Activated CD4-positive, alpha-beta T cell treated with anti-CD3 and anti-CD28 coated beads for 4 hours (primary cell): ENCODE results near the gene MIXL1.
"Not testable (repeated sequence)": the region's sequence is repeated elsewhere in the genome, so short reads cannot be mapped to it uniquely, and the experiment has no call there.

ENCODE experiments used
- DNase-seq, 2 donors: peaks; one replicate each; pipeline ENCODE4 v3.0.0-alpha.2; 2020

MIXL1 gene

GRCh38 chr1:226216056-226216455, 7.4 kb upstream of the MIXL1 start:
- no peak for DNase-seq

- no peak for DNase-seq
Observed at GRCh38 chr1:226217273-226217672, 6.2 kb upstream of the MIXL1 start.

GRCh38 chr1:226220473-226221189, 2.8 kb upstream of the MIXL1 start:
- DNase-seq = no peak

- no peak for DNase-seq
Observed at GRCh38 chr1:226222686-226223085, 778 bp upstream of the MIXL1 start.

- DNase-seq = no peak
Observed at GRCh38 chr1:226223786-226224244, 351 bp downstream of the MIXL1 start.

GRCh38 chr1:226226601-226227000, 3.1 kb downstream of the MIXL1 start:
- DNase-seq = no peak

GRCh38 chr1:226233293-226233692, 9.8 kb downstream of the MIXL1 start:
- DNase-seq = no peak

GRCh38 chr1:226233806-226234205, 10.3 kb downstream of the MIXL1 start:
- DNase-seq = no peak

GRCh38 chr1:226236826-226237225, 13.4 kb downstream of the MIXL1 start:
- no peak for DNase-seq

- no peak for DNase-seq
Observed at GRCh38 chr1:226239421-226239820, 16.0 kb downstream of the MIXL1 start.

GRCh38 chr1:226248091-226248490, 24.6 kb downstream of the MIXL1 start:
- DNase-seq = no peak

- DNase-seq = no peak
Observed at GRCh38 chr1:226248796-226249195, 25.3 kb downstream of the MIXL1 start.

- no peak for DNase-seq
Observed at GRCh38 chr1:226250511-226250910, 27.0 kb downstream of the MIXL1 start.

GRCh38 chr1:226252841-226253240, 29.4 kb downstream of the MIXL1 start:
- not testable (repeated sequence) for DNase-seq

- no peak for DNase-seq
Observed at GRCh38 chr1:226253933-226254332, 30.5 kb downstream of the MIXL1 start.

GRCh38 chr1:226255380-226255779, 31.9 kb downstream of the MIXL1 start:
- DNase-seq = no peak

- no peak for DNase-seq
Observed at GRCh38 chr1:226261818-226262217, 38.4 kb downstream of the MIXL1 start.

- no peak for DNase-seq
Observed at GRCh38 chr1:226268421-226269124, 45.1 kb downstream of the MIXL1 start.

- DNase-seq = not testable (repeated sequence)
Observed at GRCh38 chr1:226272233-226272902, 48.9 kb downstream of the MIXL1 start.

- DNase-seq = no peak
Observed at GRCh38 chr1:226274138-226274537, 50.7 kb downstream of the MIXL1 start.

GRCh38 chr1:226276077-226276682, 52.7 kb downstream of the MIXL1 start:
- no peak for DNase-seq
